AG10803 (cell line): Measurements from ENCODE around the gene S1PR3.

Experiments
- DNase-seq: peaks from one replicate; pipeline ENCODE4 v3.0.0; 2010; ENCODE audit warnings: low read depth
- H3K4me3 ChIP-seq: 2 replicates; pipeline ENCODE4 v1.5.1; 2011; ENCODE audit warnings: mild to moderate bottlenecking, low read length, control low read depth
- TF ChIP-seq, protein P1 (sequence below): conservative IDR thresholded peaks from 2 replicates; pipeline ENCODE4 v1.5.1; 2011; ENCODE audit warnings: mild to moderate bottlenecking, low read length, control low read depth, inconsistent platforms

Gene S1PR3

DNA sequence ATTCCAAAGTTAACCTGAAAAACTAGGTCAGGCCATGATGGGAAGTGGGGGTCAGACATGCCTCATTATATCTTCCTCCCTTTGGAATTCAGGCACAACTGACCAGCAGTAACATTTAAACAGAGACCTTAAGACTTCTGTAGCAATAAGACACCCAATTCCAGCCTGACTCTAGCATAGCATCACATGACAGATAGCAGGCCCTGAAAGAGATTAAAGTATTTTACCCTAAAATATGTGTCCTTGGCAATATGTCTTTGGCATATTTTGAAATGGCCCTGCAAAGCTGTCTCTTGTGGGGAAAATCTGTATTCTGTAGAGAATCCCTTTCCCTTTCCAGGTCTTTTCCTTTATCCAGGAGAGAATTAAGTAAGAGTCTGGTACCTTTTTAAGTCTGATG, 34.3 kb downstream of the S1PR3 start:
- no peak overlapping the region for H3K4me3 ChIP-seq
- DNase-seq = peak; percentile 11
- TF ChIP-seq, protein P1, sequence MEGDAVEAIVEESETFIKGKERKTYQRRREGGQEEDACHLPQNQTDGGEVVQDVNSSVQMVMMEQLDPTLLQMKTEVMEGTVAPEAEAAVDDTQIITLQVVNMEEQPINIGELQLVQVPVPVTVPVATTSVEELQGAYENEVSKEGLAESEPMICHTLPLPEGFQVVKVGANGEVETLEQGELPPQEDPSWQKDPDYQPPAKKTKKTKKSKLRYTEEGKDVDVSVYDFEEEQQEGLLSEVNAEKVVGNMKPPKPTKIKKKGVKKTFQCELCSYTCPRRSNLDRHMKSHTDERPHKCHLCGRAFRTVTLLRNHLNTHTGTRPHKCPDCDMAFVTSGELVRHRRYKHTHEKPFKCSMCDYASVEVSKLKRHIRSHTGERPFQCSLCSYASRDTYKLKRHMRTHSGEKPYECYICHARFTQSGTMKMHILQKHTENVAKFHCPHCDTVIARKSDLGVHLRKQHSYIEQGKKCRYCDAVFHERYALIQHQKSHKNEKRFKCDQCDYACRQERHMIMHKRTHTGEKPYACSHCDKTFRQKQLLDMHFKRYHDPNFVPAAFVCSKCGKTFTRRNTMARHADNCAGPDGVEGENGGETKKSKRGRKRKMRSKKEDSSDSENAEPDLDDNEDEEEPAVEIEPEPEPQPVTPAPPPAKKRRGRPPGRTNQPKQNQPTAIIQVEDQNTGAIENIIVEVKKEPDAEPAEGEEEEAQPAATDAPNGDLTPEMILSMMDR = no peak

DNA sequence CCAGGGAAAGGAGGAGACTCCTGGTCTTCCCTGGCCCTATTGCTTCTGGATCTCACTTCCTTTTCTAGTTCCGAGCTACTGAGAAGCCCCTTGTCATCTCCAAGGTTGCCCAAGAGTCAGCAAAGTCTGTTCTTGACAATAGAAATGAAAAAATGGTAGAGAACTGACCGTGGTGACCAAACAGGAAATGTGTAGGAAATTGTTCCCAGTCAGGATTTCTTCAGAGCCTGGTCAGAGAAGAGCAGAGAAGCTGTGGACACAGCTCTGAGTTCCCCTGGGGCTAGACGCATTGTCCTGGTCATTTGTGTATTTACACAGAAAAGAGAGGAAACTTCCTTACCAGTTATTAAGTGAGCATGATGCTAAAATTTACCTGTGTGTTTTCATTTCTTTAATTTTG, 35.6 kb downstream of the S1PR3 start:
- no peak overlapping the region for H3K4me3 ChIP-seq
- TF ChIP-seq, protein P1 = no peak
- DNase-seq = no peak

DNA sequence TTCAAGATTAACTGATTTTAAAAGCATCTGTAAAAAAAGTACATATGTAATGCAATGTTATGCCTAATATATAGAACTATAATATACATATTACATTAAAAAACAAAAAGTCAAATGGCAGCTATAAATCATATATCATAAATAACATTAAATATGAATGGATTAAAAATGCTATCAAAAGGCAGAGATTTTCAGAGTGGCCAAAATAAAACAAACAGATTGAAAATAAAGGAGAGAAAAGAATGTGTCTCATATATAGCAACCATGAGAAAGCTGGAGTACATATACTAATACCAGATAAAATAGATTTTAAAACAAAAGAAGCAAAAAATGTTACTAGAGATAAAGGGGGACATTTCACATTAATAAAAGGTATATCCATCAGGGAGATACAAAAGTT, 38.5 kb downstream of the S1PR3 start:
- H3K4me3 ChIP-seq = no peak overlapping the region
- TF ChIP-seq, protein P1 = no peak
- no peak for DNase-seq

DNA sequence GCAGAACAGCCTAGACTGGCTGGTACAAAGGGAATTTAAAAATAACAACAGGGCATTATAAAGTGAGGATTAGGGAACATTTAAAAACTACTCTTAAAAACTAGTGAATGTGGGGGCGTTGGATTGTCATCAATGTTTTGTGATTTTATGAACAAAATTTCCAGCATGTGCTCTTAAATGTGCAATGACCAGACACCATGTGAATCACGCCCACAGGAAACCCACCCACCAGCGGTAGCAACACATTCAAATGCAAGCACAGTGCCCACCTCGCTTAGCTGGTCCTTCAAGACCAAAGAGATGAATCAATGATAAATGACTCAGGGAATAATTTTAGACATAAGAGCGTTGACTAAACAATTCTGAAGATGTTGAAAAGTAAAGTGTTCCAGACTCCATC, 40.9 kb downstream of the S1PR3 start:
- no peak for DNase-seq
- TF ChIP-seq, protein P1 = no peak
- no peak overlapping the region for H3K4me3 ChIP-seq

DNA sequence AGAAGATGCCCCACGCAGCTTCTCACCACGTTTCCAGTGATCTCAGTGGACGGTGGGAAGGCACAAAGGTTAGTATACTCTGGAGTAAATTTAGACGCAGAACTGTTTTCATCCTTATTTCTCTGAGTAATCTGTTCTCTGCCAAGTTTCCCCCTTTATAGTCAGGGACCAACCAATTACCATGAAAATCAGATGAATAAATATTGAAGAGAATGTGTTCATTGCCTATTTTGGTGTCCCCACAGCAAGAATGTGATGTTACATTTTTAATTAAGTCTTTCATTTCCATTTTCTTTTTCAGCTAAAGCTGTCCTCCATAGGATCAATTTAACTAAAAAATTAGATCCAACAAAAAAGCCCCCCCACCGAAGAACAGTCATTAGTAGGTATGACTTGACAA, 41.4 kb downstream of the S1PR3 start:
- TF ChIP-seq, protein P1 = no peak
- H3K4me3 ChIP-seq = no peak overlapping the region
- no peak for DNase-seq

DNA sequence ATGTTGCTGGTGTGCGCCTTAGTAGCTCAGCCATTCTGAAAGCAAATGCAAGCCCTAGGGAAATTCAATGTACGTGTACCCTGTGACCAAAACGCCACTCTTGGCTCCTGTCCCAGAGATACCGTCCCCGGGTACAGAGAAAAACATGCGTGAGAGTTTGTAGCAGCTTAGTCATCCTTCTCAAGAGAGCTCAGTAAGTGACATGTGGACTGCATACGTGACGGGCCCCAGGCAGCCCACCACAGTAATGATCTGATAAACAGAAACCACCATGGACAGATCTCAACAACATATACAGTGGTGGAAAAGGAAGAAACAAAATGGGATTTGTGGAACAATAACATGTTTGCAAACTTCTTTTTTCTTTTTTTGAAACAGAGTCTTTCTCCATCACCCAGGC, 45.1 kb downstream of the S1PR3 start:
- DNase-seq = peak; percentile 25
- no peak overlapping the region for H3K4me3 ChIP-seq
- TF ChIP-seq, protein P1 = no peak

DNA sequence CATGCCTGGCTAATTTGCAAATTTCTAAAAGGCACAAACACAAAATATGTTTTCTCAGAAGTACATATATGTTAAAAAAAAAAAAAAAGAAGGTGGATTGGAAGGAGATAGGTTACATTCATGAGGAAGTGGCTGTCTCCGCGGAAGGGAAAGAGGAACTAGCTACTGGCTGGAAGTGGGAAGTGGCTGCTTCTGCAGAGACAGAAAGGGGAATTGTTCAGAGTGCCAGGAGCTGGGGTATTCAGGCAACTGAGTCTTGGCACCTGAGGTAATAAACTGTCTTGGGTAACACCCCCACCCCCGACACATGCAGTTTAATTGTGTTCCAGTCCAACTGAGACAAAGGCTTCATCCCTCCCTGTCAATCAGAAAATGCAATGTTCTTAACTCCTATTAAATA, 45.6 kb downstream of the S1PR3 start:
- TF ChIP-seq, protein P1 = no peak
- no peak for DNase-seq
- no peak overlapping the region for H3K4me3 ChIP-seq
